GM12878 (cell line): ENCODE measurements around the gene CRYBA1. TPM values are rescaled to one million over a fixed set of nuclear protein-coding genes. Genes with fewer than 3 reads are reported as not detected.

Source experiments
- ATF7 ChIP-seq: fragments of 450-650 bp; IDR thresholded peaks from 2 replicates; pipeline ENCODE4 v1.6.1; 2016; ENCODE audit warnings: low read depth, mild to moderate bottlenecking
- CBX5 ChIP-seq: sonication (generic); IDR thresholded peaks from 2 replicates; pipeline ENCODE4 v1.6.1; 2016; ENCODE audit warnings: low read depth, moderate library complexity, mild to moderate bottlenecking, inconsistent platforms
- CEBPZ ChIP-seq: fragments of 150-350 bp; IDR thresholded peaks from 2 replicates; pipeline ENCODE4 v1.6.1; 2016; ENCODE audit warnings: low read depth, low read length
- CUX1 ChIP-seq: IDR thresholded peaks from 2 replicates; pipeline ENCODE4 v1.6.1; 2012; ENCODE audit warnings: improper control_type of control experiment, low read depth, low read length; ENCODE audit not compliant: insufficient replicate concordance
- EED ChIP-seq: sonication (generic); IDR thresholded peaks from 2 replicates; pipeline ENCODE4 v1.6.1; 2016; ENCODE audit warnings: antibody characterized with exemption, low read depth
- IKZF1 ChIP-seq: fragments of 450-650 bp; conservative IDR thresholded peaks from 2 replicates; pipeline ENCODE4 v1.6.1; 2017; ENCODE audit warnings: antibody characterized with exemption, mild to moderate bottlenecking
- IRF5 ChIP-seq: fragments of 450-650 bp; IDR thresholded peaks from 2 replicates; pipeline ENCODE4 v1.6.1; 2017; ENCODE audit warnings: borderline replicate concordance
- NFIC ChIP-seq: IDR thresholded peaks from 2 replicates; pipeline ENCODE4 v1.6.1; 2012; ENCODE audit warnings: low read depth, mild to moderate bottlenecking, inconsistent platforms, low read length, moderate library complexity
- NFYB ChIP-seq: IDR thresholded peaks from 2 replicates; pipeline ENCODE4 v1.6.1; 2011; ENCODE audit warnings: low read depth, mild to moderate bottlenecking, low read length, improper control_type of control experiment, moderate library complexity; ENCODE audit not compliant: insufficient read depth
- POLR2AphosphoS5 ChIP-seq: IDR thresholded peaks from 2 replicates; pipeline ENCODE4 v1.6.1; 2011; ENCODE audit warnings: mild to moderate bottlenecking, low read length, inconsistent platforms
- POU2F2 ChIP-seq: IDR thresholded peaks from 3 replicates; pipeline ENCODE4 v1.6.1; 2011; ENCODE audit warnings: low read depth, mild to moderate bottlenecking, low read length, borderline replicate concordance
- SUZ12 ChIP-seq: fragments of 200-600 bp; sonication (generic); IDR thresholded peaks from one replicate; pipeline ENCODE4 v1.6.1; 2018; ENCODE audit warnings: antibody characterized with exemption, mild to moderate bottlenecking; ENCODE audit not compliant: unreplicated experiment
- TARDBP ChIP-seq: IDR thresholded peaks from 2 replicates; pipeline ENCODE4 v1.6.1; 2016; ENCODE audit warnings: borderline replicate concordance
- WRNIP1 ChIP-seq: IDR thresholded peaks from 2 replicates; pipeline ENCODE4 v1.6.1; 2011; ENCODE audit warnings: low read depth, low read length, improper control_type of control experiment, borderline replicate concordance
- YBX1 ChIP-seq: fragments of 450-650 bp; IDR thresholded peaks from 2 replicates; pipeline ENCODE4 v1.6.1; 2016; ENCODE audit warnings: antibody characterized with exemption
- ZBTB11 ChIP-seq: fragments of 450-650 bp; formaldehyde crosslinking; IDR thresholded peaks from 2 replicates; pipeline ENCODE4 v1.5.0; 2022; ENCODE audit warnings: mild to moderate bottlenecking, missing genetic modification characterization
- polyA plus RNA-seq, 11 experiments: library from polyadenylated mRNA; depleted of rRNA in 4 of 11; unstranded in 6 of 11; stranded (reverse) in 5 of 11; fragments of >200 nt; fragmentation: Nextera tagmentation in 4 of 11; fragmentation: Illumina TruSeq in 1 of 11; extraction: Ambion mirVana in 4 of 11; extraction: Trizol in 1 of 11; gene quantifications; 1 replicate in 1 of 11; 2 replicates in 10 of 11; pipeline versions ENCODE4 v1.2.1 to v1.2.3, GENCODE V29; 2011 to 2016; ENCODE audit warnings: inconsistent platforms in 2 of 11, missing spikeins in 2 of 11, low read depth in 1 of 11
- total RNA-seq, 4 experiments: library from RNA; depleted of rRNA in 3 of 4; stranded (reverse); fragments of >200 nt in 3 of 4; fragmentation: Illumina TruSeq in 1 of 4; extraction: Trizol in 1 of 4; gene quantifications; 2 replicates each; pipeline versions ENCODE4 v1.2.1 to v1.2.3, GENCODE V29; 2013 to 2021

CRYBA1 gene
- total and polyA plus RNA-seq, 10 of the 15 experiments (the other 5 are each of a cell fraction or from before 2014, with no cell fraction given), result not detected

- no peak for TF ChIP-seq SUZ12
- no peak for TF ChIP-seq ZBTB11
- TF ChIP-seq CUX1, result no peak
- TF ChIP-seq IKZF1, result peak; percentile 78; the same call in 1 of the 2 replicates
- no peak for TF ChIP-seq TARDBP
- TF ChIP-seq CEBPZ, result no peak; the same call in 1 of the 2 replicates
- TF ChIP-seq NFIC, result no peak
- TF ChIP-seq ATF7, result peak; percentile 79
- no peak for TF ChIP-seq WRNIP1
- 0 out of 2 replicates have a peak, but pooled peaks have one; percentile 34 for TF ChIP-seq IRF5
- no peak for TF ChIP-seq YBX1
- TF ChIP-seq NFYB, result peak; percentile 96
- TF ChIP-seq CBX5, result peak; percentile 37; the same call in 1 of the 2 replicates
- TF ChIP-seq EED, result peak; percentile 15; the same call in 1 of the 2 replicates
- TF ChIP-seq POU2F2, result peak; percentile 92; the same call in 2 of the 3 replicates
- TF ChIP-seq POLR2AphosphoS5, result peak; percentile 99
These were observed 47.4 kb downstream of the CRYBA1 start, which contains the start of gene NUFIP2 (continued) for GRCh38 chr17:29293890-29294579.
